ENCODE measurements around the gene KNG1. TPM values are rescaled to one million over a fixed set of nuclear protein-coding genes. Genes with fewer than 3 reads are reported as not detected.
"Not testable (repeated sequence)": the region's sequence is repeated elsewhere in the genome, so short reads cannot be mapped to it uniquely, and the experiment has no call there.

The KNG1 gene
- total RNA-seq (2014; rRNA removed; shearing (Covaris generic); ENCODE audit: low replicate concordance), result not detected in 2 replicates

- DNase-seq, result no peak
- H3K27me3 ChIP-seq, result no peaks in the 10 kb centered on the region
- H3K36me3 ChIP-seq, result no peaks in the 10 kb centered on the region
- H3K4me3 ChIP-seq, result no peak within 1 kb of the TSS
- H3K9me3 ChIP-seq, result no peaks in the 10 kb centered on the region
Measured at GRCh38 chr3:186717039-186717457, at the start of gene KNG1. TSS of gene KNG1 (plus strand) at chr3:186717359. CDS start at chr3:186717543, 184 bp downstream.

- no peaks in the 10 kb centered on the region for H3K9me3 ChIP-seq
- no peak for DNase-seq
- peaks cover 41% of the 10 kb centered on the region for H3K27me3 ChIP-seq
- H3K36me3 ChIP-seq, result no peaks in the 10 kb centered on the region
- H3K4me3 ChIP-seq, result no peak overlapping the region
Measured at GRCh38 chr3:186668426-186668825, 48.7 kb upstream of the KNG1 start.

- H3K4me3 ChIP-seq, result no peak overlapping the region
- H3K36me3 ChIP-seq, result no peaks in the 10 kb centered on the region
- no peaks in the 10 kb centered on the region for H3K9me3 ChIP-seq
- H3K27me3 ChIP-seq, result peaks cover 44% of the 10 kb centered on the region
- no peak for DNase-seq
Measured at GRCh38 chr3:186669378-186670084, 47.6 kb upstream of the KNG1 start.

- Histone ChIP-seq H3K27me3 (peaks cover 51% of the 10 kb centered on the region), H3K9me3 (no peaks in the 10 kb centered on the region), H3K4me3 (no peak overlapping the region), H3K36me3 (no peaks in the 10 kb centered on the region)
- DNase-seq, result no peak
Measured at GRCh38 chr3:186670155-186670554, 47.0 kb upstream of the KNG1 start.

GRCh38 chr3:186671051-186671450 lies 46.1 kb upstream of the KNG1 start:
- no peak overlapping the region for H3K4me3 ChIP-seq
- H3K27me3 ChIP-seq, result peaks cover 50% of the 10 kb centered on the region
- H3K36me3 ChIP-seq, result no peaks in the 10 kb centered on the region

GRCh38 chr3:186678604-186679003 lies 38.6 kb upstream of the KNG1 start:
- H3K9me3 ChIP-seq, result no peaks in the 10 kb centered on the region
- H3K36me3 ChIP-seq, result no peaks in the 10 kb centered on the region
- H3K27me3 ChIP-seq, result peaks cover 67% of the 10 kb centered on the region
- no peak overlapping the region for H3K4me3 ChIP-seq
- DNase-seq, result no peak

More at GRCh38 chr3:186671051-186671450, 46.1 kb upstream of the KNG1 start:
- DNase-seq, result no peak
- H3K9me3 ChIP-seq, result no peaks in the 10 kb centered on the region

GRCh38 chr3:186679151-186679550 lies 38.0 kb upstream of the KNG1 start:
- Histone ChIP-seq H3K4me3 (no peak overlapping the region), H3K27me3 (peaks cover 61% of the 10 kb centered on the region), H3K36me3 (no peaks in the 10 kb centered on the region), H3K9me3 (no peaks in the 10 kb centered on the region)
- no peak for DNase-seq

- peaks cover 47% of the 10 kb centered on the region for H3K27me3 ChIP-seq
- 0 out of 2 replicates have a peak, but pooled peaks cover 3% of the 10 kb centered on the region for H3K9me3 ChIP-seq
- H3K36me3 ChIP-seq, result no peaks in the 10 kb centered on the region
- H3K4me3 ChIP-seq, result no peak overlapping the region
- DNase-seq, result no peak
Measured at GRCh38 chr3:186680869-186681268, 36.3 kb upstream of the KNG1 start.

GRCh38 chr3:186682812-186683211 lies 34.3 kb upstream of the KNG1 start:
- peaks cover 39% of the 10 kb centered on the region for H3K27me3 ChIP-seq
- no peak for DNase-seq
- H3K36me3 ChIP-seq, result no peaks in the 10 kb centered on the region
- H3K4me3 ChIP-seq, result no peak overlapping the region
- 0 out of 2 replicates have a peak, but pooled peaks cover 3% of the 10 kb centered on the region for H3K9me3 ChIP-seq

GRCh38 chr3:186683979-186684378 lies 33.2 kb upstream of the KNG1 start:
- DNase-seq, result no peak
- Histone ChIP-seq H3K9me3 (0 out of 2 replicates have a peak, but pooled peaks cover 3% of the 10 kb centered on the region), H3K36me3 (no peaks in the 10 kb centered on the region), H3K4me3 (no peak overlapping the region), H3K27me3 (peaks cover 36% of the 10 kb centered on the region)

GRCh38 chr3:186686475-186686874 lies 30.7 kb upstream of the KNG1 start:
- H3K27me3 ChIP-seq, result peaks cover 34% of the 10 kb centered on the region
- not testable (repeated sequence) for H3K36me3 ChIP-seq, DNase-seq

GRCh38 chr3:186687120-186687651 lies 30.0 kb upstream of the KNG1 start:
- Histone ChIP-seq H3K4me3 (no peak overlapping the region), H3K27me3 (peaks cover 35% of the 10 kb centered on the region), H3K36me3 (no peaks in the 10 kb centered on the region), H3K9me3 (0 out of 2 replicates have a peak, but pooled peaks cover 3% of the 10 kb centered on the region)
- no peak for DNase-seq

More at GRCh38 chr3:186686475-186686874, 30.7 kb upstream of the KNG1 start:
- not testable (repeated sequence) for H3K9me3 ChIP-seq, H3K4me3 ChIP-seq

- not testable (repeated sequence) for H3K9me3 ChIP-seq, H3K4me3 ChIP-seq, H3K36me3 ChIP-seq, DNase-seq
- H3K27me3 ChIP-seq, result peaks cover 36% of the 10 kb centered on the region
Measured at GRCh38 chr3:186690304-186690703, 26.9 kb upstream of the KNG1 start.

GRCh38 chr3:186691676-186692075 lies 25.5 kb upstream of the KNG1 start:
- Histone ChIP-seq H3K9me3 (no peaks in the 10 kb centered on the region), H3K27me3 (peaks cover 34% of the 10 kb centered on the region), H3K4me3 (no peak overlapping the region), H3K36me3 (no peaks in the 10 kb centered on the region)
- peak; percentile 4 for DNase-seq

- DNase-seq, result no peak
- H3K27me3 ChIP-seq, result peaks cover 22% of the 10 kb centered on the region
- H3K4me3 ChIP-seq, result no peak overlapping the region
- no peaks in the 10 kb centered on the region for H3K9me3 ChIP-seq
- no peaks in the 10 kb centered on the region for H3K36me3 ChIP-seq
Measured at GRCh38 chr3:186693843-186694242, 23.3 kb upstream of the KNG1 start.

- no peak for DNase-seq
- Histone ChIP-seq H3K36me3 (no peaks in the 10 kb centered on the region), H3K9me3 (no peaks in the 10 kb centered on the region), H3K27me3 (peaks cover 22% of the 10 kb centered on the region), H3K4me3 (no peak overlapping the region)
Measured at GRCh38 chr3:186694288-186695032, 22.7 kb upstream of the KNG1 start.

GRCh38 chr3:186696522-186696921 lies 20.6 kb upstream of the KNG1 start:
- Histone ChIP-seq H3K4me3 (no peak overlapping the region), H3K36me3 (no peaks in the 10 kb centered on the region), H3K27me3 (peaks cover 10% of the 10 kb centered on the region), H3K9me3 (no peaks in the 10 kb centered on the region)
- no peak for DNase-seq

All from MG63 (cell line).